Measurements from ENCODE around the gene WWOX.

WWOX gene

GRCh38 chr16:78784771-78785170, 685.3 kb downstream of the WWOX start:
- Histone ChIP-seq H3K4me3 (ENCODE audit: low read length in 2 of 2) (no peak overlapping the region), H3K27me3 (ENCODE audit: control insufficient read depth in 1 of 2, insufficient read depth in 2 of 2, low read length in 2 of 2) (no peaks in the 10 kb centered on the region), H3K27ac (ENCODE audit: low read length) (no peak overlapping the region), H3K36me3 (ENCODE audit: control insufficient read depth in 2 of 2, insufficient read depth in 2 of 2, low read length in 2 of 2) (no peaks in the 10 kb centered on the region), H3K9ac (ENCODE audit: low read length in 2 of 2) (no peak overlapping the region), H3K9me3 (ENCODE audit: control insufficient read depth in 2 of 2, low read length in 2 of 2) (no peaks in the 10 kb centered on the region), H3K4me1 (ENCODE audit: control insufficient read depth, insufficient read depth, low read length) (no peaks in the 10 kb centered on the region)

GRCh38 chr16:78785218-78785617, 685.8 kb downstream of the WWOX start:
- Histone ChIP-seq H3K4me3 (ENCODE audit: low read length in 2 of 2) (no peak overlapping the region), H3K9ac (ENCODE audit: low read length in 2 of 2) (no peak overlapping the region), H3K4me1 (ENCODE audit: control insufficient read depth, insufficient read depth, low read length) (no peaks in the 10 kb centered on the region), H3K27ac (ENCODE audit: low read length) (no peak overlapping the region), H3K9me3 (ENCODE audit: control insufficient read depth in 2 of 2, low read length in 2 of 2) (no peaks in the 10 kb centered on the region), H3K36me3 (ENCODE audit: control insufficient read depth in 2 of 2, insufficient read depth in 2 of 2, low read length in 2 of 2) (no peaks in the 10 kb centered on the region), H3K27me3 (ENCODE audit: control insufficient read depth in 1 of 2, insufficient read depth in 2 of 2, low read length in 2 of 2) (no peaks in the 10 kb centered on the region)

- Histone ChIP-seq H3K9ac (ENCODE audit: low read length in 2 of 2) (no peak overlapping the region), H3K27me3 (ENCODE audit: control insufficient read depth in 1 of 2, insufficient read depth in 2 of 2, low read length in 2 of 2) (no peaks in the 10 kb centered on the region), H3K36me3 (ENCODE audit: control insufficient read depth in 2 of 2, insufficient read depth in 2 of 2, low read length in 2 of 2) (no peaks in the 10 kb centered on the region)
These were observed 687.2 kb downstream of the WWOX start for GRCh38 chr16:78786635-78787034.

GRCh38 chr16:78788276-78788675, 688.8 kb downstream of the WWOX start:
- Histone ChIP-seq H3K4me3 (ENCODE audit: low read length in 2 of 2) (no peak overlapping the region), H3K27me3 (ENCODE audit: control insufficient read depth in 1 of 2, insufficient read depth in 2 of 2, low read length in 2 of 2) (no peaks in the 10 kb centered on the region), H3K9ac (ENCODE audit: low read length in 2 of 2) (no peak overlapping the region), H3K36me3 (ENCODE audit: control insufficient read depth in 2 of 2, insufficient read depth in 2 of 2, low read length in 2 of 2) (no peaks in the 10 kb centered on the region), H3K27ac (ENCODE audit: low read length) (no peak overlapping the region), H3K4me1 (ENCODE audit: control insufficient read depth, insufficient read depth, low read length) (no peaks in the 10 kb centered on the region), H3K9me3 (ENCODE audit: control insufficient read depth in 2 of 2, low read length in 2 of 2) (no peaks in the 10 kb centered on the region)

More at GRCh38 chr16:78786635-78787034, 687.2 kb downstream of the WWOX start:
- Histone ChIP-seq H3K27ac (ENCODE audit: low read length) (no peak overlapping the region), H3K9me3 (ENCODE audit: control insufficient read depth in 2 of 2, low read length in 2 of 2) (no peaks in the 10 kb centered on the region), H3K4me3 (ENCODE audit: low read length in 2 of 2) (no peak overlapping the region), H3K4me1 (ENCODE audit: control insufficient read depth, insufficient read depth, low read length) (no peaks in the 10 kb centered on the region)

- Histone ChIP-seq H3K4me1 (ENCODE audit: control insufficient read depth, insufficient read depth, low read length) (no peaks in the 10 kb centered on the region), H3K36me3 (ENCODE audit: control insufficient read depth in 2 of 2, insufficient read depth in 2 of 2, low read length in 2 of 2) (no peaks in the 10 kb centered on the region), H3K27ac (ENCODE audit: low read length) (no peak overlapping the region), H3K9me3 (ENCODE audit: control insufficient read depth in 2 of 2, low read length in 2 of 2) (no peaks in the 10 kb centered on the region), H3K27me3 (ENCODE audit: control insufficient read depth in 1 of 2, insufficient read depth in 2 of 2, low read length in 2 of 2) (no peaks in the 10 kb centered on the region), H3K9ac (ENCODE audit: low read length in 2 of 2) (no peak overlapping the region), H3K4me3 (ENCODE audit: low read length in 2 of 2) (no peak overlapping the region)
These were observed 689.2 kb downstream of the WWOX start for GRCh38 chr16:78788696-78789095.

DNA sequence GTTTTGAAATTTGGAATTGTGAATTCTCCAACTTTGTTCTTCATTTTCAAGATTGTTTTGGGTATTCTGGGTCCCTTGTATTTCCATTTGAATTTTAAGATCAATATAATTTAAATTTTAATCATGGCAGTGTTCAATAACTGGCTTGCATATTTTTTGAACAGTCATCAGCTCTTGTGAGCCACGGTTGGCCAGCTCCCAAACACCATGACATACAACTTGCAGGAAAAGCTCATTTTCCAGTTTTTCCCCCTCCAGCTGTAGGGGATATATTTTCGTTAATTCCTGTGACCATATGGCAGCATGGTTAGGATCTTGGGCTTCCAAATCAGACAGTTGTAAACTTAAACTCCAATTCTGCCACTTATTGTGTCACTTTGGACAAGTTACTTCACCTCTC, 690.1 kb downstream of the WWOX start:
- Histone ChIP-seq H3K36me3 (ENCODE audit: control insufficient read depth in 2 of 2, insufficient read depth in 2 of 2, low read length in 2 of 2) (no peaks in the 10 kb centered on the region), H3K4me1 (ENCODE audit: control insufficient read depth, insufficient read depth, low read length) (no peaks in the 10 kb centered on the region), H3K9me3 (ENCODE audit: control insufficient read depth in 2 of 2, low read length in 2 of 2) (no peaks in the 10 kb centered on the region), H3K4me3 (ENCODE audit: low read length in 2 of 2) (no peak overlapping the region), H3K9ac (ENCODE audit: low read length in 2 of 2) (no peak overlapping the region), H3K27ac (ENCODE audit: low read length) (no peak overlapping the region), H3K27me3 (ENCODE audit: control insufficient read depth in 1 of 2, insufficient read depth in 2 of 2, low read length in 2 of 2) (no peaks in the 10 kb centered on the region)

- H3K27ac ChIP-seq (ENCODE audit: low read length), result no peak overlapping the region
- H3K36me3 ChIP-seq (ENCODE audit: control insufficient read depth in 2 of 2, insufficient read depth in 2 of 2, low read length in 2 of 2), result no peaks in the 10 kb centered on the region
- no peak overlapping the region for H3K9ac ChIP-seq (ENCODE audit: low read length in 2 of 2)
- H3K27me3 ChIP-seq (ENCODE audit: control insufficient read depth in 1 of 2, insufficient read depth in 2 of 2, low read length in 2 of 2), result no peaks in the 10 kb centered on the region
- H3K4me1 ChIP-seq (ENCODE audit: control insufficient read depth, insufficient read depth, low read length), result no peaks in the 10 kb centered on the region
- H3K9me3 ChIP-seq (ENCODE audit: control insufficient read depth in 2 of 2, low read length in 2 of 2), result no peaks in the 10 kb centered on the region
- no peak overlapping the region for H3K4me3 ChIP-seq (ENCODE audit: low read length in 2 of 2)
These were observed 691.6 kb downstream of the WWOX start for GRCh38 chr16:78791011-78791410.

DNA sequence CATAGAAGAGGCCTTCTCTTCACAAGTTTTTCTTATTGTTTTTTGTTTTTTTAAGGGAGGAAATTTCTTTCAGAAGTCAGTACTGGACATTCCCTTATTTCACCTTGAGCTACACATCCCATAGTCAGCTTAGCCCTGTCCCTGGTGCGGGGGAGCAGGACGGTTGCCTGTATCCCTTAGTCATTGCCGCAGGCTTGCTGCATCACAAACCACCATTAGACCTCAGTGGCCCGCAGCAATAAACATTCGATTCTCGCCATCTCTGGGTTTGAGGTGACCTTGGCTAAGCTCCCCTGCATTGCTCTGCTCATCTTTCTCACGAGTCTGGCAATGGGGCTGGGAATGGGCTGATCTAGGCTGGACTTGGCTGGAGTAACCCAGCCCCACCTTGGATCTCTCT, 692.5 kb downstream of the WWOX start:
- Histone ChIP-seq H3K4me3 (ENCODE audit: low read length in 2 of 2) (no peak overlapping the region), H3K4me1 (ENCODE audit: control insufficient read depth, insufficient read depth, low read length) (no peaks in the 10 kb centered on the region), H3K9ac (ENCODE audit: low read length in 2 of 2) (no peak overlapping the region), H3K27ac (ENCODE audit: low read length) (no peak overlapping the region), H3K36me3 (ENCODE audit: control insufficient read depth in 2 of 2, insufficient read depth in 2 of 2, low read length in 2 of 2) (no peaks in the 10 kb centered on the region), H3K9me3 (ENCODE audit: control insufficient read depth in 2 of 2, low read length in 2 of 2) (no peaks in the 10 kb centered on the region), H3K27me3 (ENCODE audit: control insufficient read depth in 1 of 2, insufficient read depth in 2 of 2, low read length in 2 of 2) (no peaks in the 10 kb centered on the region)

DNA sequence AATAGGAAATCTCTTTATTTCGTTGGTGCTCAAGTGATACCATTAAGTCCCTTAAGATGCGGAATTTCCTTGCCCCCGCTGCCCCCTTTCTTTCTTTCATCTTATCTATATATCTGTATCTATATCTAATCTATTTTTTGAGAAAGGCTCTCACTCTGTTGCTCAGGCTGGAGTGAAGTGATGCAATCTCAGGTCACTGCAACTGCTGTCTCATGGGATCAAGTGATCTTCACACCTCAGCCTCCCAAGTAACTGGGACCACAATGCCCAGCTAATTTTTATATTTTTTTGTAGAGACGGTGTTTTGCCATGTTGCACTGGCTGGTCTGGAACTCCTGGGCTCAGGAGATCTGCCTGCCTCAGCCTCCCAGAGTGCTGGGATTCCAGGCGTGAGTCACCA, 693.5 kb downstream of the WWOX start:
- Histone ChIP-seq H3K27ac (ENCODE audit: low read length) (no peak overlapping the region), H3K9me3 (ENCODE audit: control insufficient read depth in 2 of 2, low read length in 2 of 2) (no peaks in the 10 kb centered on the region), H3K4me1 (ENCODE audit: control insufficient read depth, insufficient read depth, low read length) (no peaks in the 10 kb centered on the region), H3K27me3 (ENCODE audit: control insufficient read depth in 1 of 2, insufficient read depth in 2 of 2, low read length in 2 of 2) (no peaks in the 10 kb centered on the region), H3K36me3 (ENCODE audit: control insufficient read depth in 2 of 2, insufficient read depth in 2 of 2, low read length in 2 of 2) (no peaks in the 10 kb centered on the region), H3K4me3 (ENCODE audit: low read length in 2 of 2) (no peak overlapping the region), H3K9ac (ENCODE audit: low read length in 2 of 2) (no peak overlapping the region)

DNA sequence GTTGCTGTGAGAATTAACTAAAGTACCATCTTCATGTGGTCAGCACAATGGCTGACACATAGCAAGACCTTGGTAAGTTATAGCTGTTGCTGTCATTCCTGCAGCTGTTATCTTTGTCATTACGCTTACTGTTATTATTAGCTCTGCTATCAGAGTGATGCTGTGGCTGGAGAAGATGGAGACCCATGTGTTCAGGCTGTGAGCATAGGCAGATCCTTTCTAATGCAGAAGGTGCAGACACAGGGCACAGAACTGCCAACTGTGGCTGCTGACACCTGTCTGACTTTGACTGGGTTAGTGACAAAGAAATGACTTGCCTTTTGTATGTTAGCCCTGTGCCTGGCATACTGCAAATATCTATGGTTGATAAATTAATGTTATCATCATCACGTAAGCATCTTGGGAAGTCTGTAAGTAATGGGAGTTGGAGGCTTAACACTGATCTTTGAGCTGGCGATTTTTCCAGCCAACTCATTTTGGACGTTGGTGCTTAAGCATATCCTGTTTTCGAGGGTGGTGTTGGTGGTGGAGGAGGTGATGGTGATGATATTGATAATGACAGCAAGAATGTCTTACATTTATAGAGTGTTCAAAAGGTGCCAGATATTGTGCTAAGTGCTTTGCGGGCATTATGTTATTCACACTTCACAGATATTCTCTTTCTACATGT, 695.3 kb downstream of the WWOX start:
- no peaks in the 10 kb centered on the region for H3K9me3 ChIP-seq (ENCODE audit: control insufficient read depth in 2 of 2, low read length in 2 of 2)
- H3K4me3 ChIP-seq (ENCODE audit: low read length in 2 of 2), result no peak overlapping the region
- H3K36me3 ChIP-seq (ENCODE audit: control insufficient read depth in 2 of 2, insufficient read depth in 2 of 2, low read length in 2 of 2), result no peaks in the 10 kb centered on the region
- H3K27ac ChIP-seq (ENCODE audit: low read length), result no peak overlapping the region
- no peaks in the 10 kb centered on the region for H3K27me3 ChIP-seq (ENCODE audit: control insufficient read depth in 1 of 2, insufficient read depth in 2 of 2, low read length in 2 of 2)
- no peak overlapping the region for H3K9ac ChIP-seq (ENCODE audit: low read length in 2 of 2)
- H3K4me1 ChIP-seq (ENCODE audit: control insufficient read depth, insufficient read depth, low read length), result no peaks in the 10 kb centered on the region

GRCh38 chr16:78795433-78795832, 696.0 kb downstream of the WWOX start:
- Histone ChIP-seq H3K27ac (ENCODE audit: low read length) (no peak overlapping the region), H3K36me3 (ENCODE audit: control insufficient read depth in 2 of 2, insufficient read depth in 2 of 2, low read length in 2 of 2) (no peaks in the 10 kb centered on the region), H3K4me3 (ENCODE audit: low read length in 2 of 2) (no peak overlapping the region), H3K4me1 (ENCODE audit: control insufficient read depth, insufficient read depth, low read length) (no peaks in the 10 kb centered on the region), H3K9me3 (ENCODE audit: control insufficient read depth in 2 of 2, low read length in 2 of 2) (no peaks in the 10 kb centered on the region), H3K9ac (ENCODE audit: low read length in 2 of 2) (no peak overlapping the region), H3K27me3 (ENCODE audit: control insufficient read depth in 1 of 2, insufficient read depth in 2 of 2, low read length in 2 of 2) (no peaks in the 10 kb centered on the region)
